ENCODE data around the gene CBX1.

The CBX1 gene

DNA sequence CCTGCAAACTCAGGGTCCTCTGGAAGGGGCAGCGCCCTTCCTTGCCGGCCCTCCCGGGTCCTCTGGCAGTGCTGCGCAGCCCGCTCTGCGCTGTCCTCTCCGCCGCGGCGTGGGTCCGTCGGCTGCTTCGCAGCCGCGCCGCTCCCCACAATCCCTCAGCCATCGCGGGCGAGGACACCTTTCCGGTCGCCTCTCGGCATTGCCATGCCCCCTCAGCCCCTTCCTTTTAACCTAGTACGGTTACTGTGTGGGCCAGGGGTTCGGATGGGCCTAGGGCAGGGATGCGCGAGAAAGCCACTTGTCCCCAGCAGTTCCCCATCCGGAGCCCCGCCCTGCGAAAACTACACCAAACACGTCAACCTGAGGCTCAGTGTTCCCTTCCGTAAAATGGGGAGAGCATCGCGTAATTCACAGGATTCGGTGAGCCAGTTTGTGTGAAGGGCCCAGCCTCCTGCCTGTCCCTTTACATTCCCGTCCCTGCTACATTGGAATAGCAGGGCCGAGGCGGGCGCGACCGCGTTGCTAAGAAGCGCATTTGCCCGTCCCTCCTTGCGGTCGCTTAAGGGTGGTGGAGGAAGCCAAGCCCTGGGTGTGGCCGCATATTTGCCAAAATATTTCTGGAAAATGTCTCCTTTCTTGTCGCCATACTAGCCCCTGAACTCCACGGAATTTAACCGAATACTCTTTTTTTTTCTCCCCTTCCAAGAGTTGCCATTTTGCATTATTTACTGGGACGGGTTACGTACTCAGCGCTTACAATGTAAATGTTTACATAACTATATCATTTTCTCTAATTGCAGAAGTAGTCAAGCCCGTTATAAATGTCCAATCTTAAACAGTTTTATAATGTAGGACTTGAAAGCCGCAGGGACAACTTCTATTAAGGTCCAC is 76.9 kb downstream of the CBX1 start:
- peak; percentile 71 for DNase-seq

DNA sequence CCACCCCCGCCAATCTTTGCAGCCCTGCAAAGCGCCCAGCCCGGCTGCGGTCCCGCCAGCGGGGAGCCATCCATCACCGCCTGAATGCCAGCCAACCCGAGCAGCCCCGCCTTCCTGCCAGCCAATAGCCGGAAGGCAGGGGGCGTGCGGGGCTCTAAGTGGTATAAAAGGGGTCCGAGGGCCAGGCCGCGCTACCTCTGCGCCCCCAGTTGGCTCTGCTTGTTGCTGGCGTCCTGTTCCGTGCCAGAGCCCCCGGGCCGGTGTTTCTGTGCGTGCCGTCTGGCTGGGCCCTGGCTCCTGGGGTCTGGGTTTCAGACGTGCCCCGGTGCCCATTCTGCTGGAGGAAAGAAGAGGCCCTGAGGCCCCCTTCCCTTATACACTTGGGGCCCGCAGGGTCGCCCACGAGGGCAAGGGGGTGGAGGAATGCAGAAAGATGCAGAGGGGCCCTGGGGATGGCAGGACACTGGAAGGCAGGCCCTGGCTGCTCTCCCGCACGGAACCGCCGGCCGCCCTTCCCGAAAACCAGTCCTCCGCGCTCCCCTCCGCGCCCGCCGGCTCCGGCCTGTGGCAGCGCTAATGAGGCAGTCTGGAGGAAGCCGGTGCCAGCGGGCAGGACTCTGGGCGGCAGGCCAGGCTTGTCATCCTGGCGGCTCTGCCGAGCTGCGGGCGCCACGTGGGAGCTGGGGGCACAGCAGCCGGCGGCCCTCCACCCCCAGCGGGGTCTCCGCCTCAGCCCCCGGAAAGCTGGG is 77.7 kb downstream of the CBX1 start:
- peak; percentile 90 for DNase-seq

DNA sequence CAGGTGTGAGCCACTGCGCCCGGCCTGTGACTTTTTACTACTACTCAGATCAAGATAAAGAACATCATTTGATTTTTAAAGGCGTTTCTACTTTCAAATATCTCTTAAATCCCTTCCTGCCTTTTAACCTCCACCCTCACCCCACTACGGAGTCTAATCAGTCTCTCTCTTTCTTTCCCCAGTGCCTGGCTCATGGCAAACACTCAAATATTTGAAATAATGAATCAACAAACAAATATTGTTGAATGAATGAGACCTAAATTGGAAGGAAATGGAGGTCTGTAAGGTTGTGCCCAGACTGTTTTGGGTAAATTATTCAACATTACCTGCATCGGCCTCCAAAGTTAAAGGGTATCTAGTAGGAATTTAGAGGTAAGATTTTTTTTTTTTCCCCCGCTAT is 78.4 kb downstream of the CBX1 start:
- DNase-seq = no peak

DNA sequence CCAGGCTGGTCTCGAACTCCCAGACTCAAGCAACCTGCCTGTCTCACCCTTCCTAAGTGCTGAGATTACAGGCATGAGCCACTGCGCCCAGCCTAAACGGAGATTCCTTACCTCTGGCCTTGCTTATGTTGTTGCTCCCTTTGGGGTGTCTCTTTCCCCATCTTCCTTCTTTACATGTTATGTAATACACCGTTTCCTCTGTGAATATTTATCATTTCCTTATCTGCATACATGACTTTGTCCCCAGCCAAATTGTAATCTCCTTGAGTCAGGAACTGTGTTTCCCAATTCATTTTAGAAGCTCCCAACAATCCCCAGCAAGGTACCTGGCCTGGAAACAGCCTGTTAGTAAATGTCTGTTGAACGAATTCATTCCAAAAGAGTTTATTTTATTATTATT is 79.3 kb downstream of the CBX1 start:
- DNase-seq = no peak
